Stimulated activated CD8-positive, alpha-beta memory T cell treated with anti-CD3 and anti-CD28 coated beads, Interleukin-2, amount 100 ng/mL, for 1 hour (primary cell): ENCODE data around the gene GRPEL2.

ENCODE experiments used
- DNase-seq, 2 donors: peaks; one replicate each; pipeline ENCODE4 v3.0.0-alpha.2; 2020; ENCODE audit warnings: low read depth in 2 of 2

GRPEL2 gene, protein sequence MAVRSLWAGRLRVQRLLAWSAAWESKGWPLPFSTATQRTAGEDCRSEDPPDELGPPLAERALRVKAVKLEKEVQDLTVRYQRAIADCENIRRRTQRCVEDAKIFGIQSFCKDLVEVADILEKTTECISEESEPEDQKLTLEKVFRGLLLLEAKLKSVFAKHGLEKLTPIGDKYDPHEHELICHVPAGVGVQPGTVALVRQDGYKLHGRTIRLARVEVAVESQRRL

GRCh38 chr5:149345147-149345891 lies at the start of gene GRPEL2:
GRPEL2 (plus strand) TSS chr5:149345499; CDS start chr5:149345540, 41 bp downstream.
- DNase-seq = peak; percentile 69 to 76

DNA sequence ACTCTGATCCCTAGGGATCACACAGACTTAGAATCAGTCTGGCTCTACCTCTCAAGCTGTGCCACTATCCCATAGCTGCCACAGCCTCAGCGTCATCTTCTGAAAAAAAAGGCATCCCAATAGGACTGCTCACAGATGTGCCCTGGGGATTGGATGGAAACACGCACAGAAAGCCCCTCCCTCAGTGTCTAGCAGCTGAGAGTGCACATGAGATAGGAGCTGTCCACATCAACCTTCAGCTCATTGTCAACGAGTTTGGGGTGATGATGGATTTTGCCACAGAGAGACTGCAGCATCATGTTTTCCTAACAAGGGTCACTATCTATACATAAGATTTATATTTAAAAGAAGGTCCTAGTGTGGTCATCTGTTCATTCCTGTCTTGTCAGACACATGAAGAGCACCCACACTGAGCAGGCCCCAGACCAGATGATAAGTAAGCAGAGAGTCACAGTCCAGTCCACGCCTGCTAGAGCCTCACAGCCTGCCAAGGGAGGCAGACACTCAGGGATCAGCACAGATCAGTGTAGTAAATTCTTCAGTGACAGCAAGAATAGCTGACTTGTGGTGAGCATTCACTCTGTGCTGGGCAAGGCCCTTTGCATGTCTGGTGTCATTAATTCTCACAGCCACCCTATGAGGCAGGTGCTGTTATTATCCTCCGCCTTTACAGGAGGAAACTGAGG lies 47.8 kb upstream of the GRPEL2 start:
- no peak for DNase-seq

DNA sequence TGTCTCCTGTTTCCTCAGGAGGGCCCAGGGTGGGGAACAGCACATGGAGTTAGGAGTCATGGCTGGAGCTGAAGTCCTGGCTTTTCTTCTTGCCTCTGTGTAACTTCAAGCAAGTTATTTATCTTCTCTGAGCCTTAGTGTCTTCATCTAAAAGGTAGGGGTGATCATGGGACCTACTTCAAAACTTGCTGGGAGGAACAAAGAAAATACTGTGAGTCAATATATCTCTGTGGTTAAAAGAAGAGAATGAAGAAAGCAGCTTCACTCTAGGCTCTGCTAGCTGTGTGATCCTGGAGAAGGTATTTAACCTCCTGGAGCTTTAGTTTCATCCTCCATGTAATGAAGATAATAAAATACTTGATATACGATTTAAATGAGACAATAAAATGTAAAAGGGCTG lies 47.1 kb upstream of the GRPEL2 start:
- no peak for DNase-seq

DNA sequence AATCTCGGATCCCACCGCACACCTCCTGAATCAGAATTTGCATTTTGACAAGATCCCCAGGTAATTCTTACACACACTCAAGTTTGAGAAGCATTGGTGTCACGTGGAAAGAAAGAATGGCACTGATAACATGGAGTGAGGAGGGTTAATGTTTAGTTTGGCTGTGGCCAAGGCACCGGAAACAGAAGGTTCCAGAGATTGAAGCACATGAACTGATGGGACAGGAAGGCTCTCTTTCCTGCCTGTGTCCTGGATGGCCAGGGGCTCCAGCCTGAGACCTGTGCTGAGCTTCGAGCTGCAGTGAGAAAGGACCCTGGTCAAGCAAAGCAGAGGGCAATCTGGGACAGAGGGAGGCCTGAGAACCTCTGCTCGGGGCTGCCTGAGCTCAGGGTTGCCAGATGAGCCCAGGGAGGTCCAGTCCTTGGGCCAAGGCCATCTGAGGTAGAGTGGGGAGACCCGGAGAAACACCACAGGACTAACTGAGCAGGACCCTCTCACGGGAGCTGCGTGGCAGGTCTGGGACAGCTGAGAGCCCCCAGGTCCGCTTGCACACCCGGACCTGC lies 46.4 kb upstream of the GRPEL2 start:
- no peak for DNase-seq

DNA sequence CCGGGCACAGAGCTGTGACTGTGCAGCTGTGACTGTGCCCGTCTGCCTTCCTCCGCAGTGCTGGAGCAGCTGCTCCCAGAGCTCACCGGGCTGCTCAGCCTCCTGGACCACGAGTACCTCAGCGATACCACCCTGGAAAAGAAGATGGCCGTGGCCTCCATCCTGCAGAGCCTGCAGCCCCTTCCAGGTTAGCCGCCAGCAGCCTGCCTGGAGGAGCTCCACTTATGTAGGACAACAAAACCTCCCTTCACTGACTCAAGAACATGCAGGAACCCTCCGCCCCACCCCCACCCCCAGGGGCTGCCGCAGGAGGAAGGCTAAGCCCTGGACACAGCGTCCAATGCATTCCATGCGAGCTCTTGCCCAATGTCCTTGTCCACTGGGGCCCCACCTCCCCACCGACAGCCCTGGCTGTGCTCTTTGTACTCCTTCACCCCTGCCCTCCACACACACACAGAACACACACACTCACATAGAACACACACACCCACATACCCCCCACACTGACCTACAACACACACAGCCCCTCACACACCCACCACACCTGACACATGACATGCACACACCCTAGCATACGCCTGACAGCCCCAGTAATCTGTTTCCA lies 45.7 kb upstream of the GRPEL2 start:
- DNase-seq = no peak

- DNase-seq = no peak
These were observed 44.9 kb upstream of the GRPEL2 start for GRCh38 chr5:149300441-149300840.

- no peak for DNase-seq
These were observed 44.1 kb upstream of the GRPEL2 start for GRCh38 chr5:149301049-149301743.

- no peak for DNase-seq
These were observed 43.4 kb upstream of the GRPEL2 start for GRCh38 chr5:149301744-149302380.

GRCh38 chr5:149302641-149303040 lies 42.7 kb upstream of the GRPEL2 start:
- DNase-seq = no peak

GRCh38 chr5:149303210-149303609 lies 42.1 kb upstream of the GRPEL2 start:
- no peak for DNase-seq

DNA sequence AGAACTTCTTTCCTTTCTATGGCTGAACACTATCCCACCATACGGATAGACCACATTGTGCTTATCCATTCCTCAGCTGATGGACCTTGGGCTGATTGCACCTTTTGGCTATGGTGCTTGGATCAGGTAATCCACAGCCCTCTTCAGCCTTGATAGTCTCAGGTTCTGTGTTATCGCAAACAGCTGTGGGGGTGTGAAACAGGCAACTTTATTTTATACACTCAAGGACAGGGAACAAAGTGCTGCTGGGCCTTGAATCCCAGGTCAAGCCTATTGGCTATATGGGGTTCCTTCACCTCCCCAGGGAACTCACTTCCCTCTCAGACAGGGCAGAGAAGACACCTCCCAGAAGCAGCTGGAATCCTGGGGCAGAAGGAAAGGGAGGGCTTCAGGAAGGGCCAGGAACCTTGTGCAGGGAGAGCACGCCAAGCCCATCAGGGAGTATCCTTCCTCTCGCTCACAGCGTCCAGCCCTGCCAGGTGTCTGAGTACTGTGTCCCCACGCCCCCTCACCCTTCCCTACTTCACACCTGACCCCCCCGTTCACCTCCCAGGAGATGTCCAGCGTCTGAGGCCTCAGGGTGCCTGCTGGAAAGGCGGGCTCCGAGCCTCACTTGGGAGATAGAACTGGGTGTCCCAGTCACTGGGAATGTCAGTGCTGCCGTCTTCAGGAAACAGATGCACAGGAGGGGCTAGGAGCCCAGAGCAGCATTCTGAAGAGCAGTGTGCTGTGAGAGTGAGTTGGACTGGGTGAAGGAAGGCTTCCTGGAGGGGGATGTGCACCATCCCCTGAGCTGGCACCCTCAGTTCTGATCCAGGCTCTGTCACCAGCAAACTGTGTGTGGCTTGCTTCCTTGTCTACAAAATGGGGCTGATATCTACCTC lies 40.9 kb upstream of the GRPEL2 start:
- no peak for DNase-seq

- no peak for DNase-seq
These were observed 35.9 kb upstream of the GRPEL2 start for GRCh38 chr5:149309354-149309753.

GRCh38 chr5:149310488-149310887 lies 34.8 kb upstream of the GRPEL2 start:
- no peak for DNase-seq

DNA sequence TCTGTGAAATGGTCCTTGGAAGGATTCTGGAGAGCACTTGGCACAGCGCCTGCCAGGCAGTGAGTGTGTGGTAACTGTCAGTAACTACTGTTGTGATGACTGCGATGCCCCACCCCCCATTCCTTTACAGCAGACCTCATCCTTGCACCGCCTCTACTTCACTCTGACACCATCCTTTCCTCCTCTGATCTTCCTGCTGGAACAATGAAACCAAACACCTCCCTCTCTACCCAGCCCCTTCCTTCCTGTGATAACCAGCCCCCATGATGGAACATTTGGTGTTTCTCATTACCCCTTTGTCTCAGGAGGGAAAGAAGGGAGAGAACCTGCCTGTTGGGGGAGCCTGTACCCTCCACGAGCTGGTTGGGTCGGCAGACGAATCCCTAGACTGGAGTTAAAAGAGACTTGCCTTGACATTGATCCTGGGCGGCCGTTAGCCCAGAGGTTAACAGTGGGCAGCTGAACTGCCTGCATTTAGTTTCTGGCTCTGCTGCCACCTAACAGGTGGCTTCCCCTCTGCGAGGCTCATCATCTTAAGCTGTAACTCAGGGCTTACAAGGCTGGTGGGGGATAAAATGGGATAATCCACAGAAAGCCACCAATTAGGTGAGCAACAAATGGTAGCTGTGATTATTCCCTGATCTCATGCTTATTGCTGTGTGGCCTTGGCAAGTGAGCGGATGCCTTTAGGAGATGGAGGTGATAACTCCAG lies 34.2 kb upstream of the GRPEL2 start:
- DNase-seq = no peak

DNA sequence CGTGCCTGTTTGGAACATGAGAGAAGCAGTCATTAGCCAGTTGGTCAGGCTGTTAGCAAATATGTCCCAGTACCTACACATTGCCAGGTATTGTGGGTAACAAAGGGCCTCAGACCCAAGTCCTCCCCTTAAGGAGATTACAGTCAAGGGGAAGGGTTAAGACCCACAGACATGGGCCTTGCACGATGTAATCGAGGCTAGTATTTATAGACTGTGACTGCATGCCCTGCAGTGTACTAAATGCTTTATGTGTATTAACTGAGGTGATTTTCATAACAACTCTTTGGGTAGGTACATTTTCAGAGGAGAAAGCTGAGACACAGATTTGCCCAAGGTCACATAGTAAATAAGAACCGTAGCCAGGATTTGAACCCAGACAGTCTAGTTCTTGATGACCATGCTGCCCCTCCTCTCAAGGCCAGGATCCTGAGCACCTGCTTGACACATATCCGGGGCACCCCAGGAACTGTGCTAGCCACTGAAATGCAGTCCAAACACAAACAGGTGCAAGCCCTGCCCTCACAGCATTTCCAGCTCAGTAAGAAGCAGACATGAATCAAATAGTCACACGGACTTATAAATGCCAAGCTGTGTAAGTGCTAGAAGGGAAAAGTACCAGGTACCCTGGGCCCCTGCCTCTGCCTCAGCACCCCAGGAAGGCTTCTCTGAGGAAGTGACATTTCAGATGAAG lies 32.0 kb upstream of the GRPEL2 start:
- DNase-seq = no peak

DNA sequence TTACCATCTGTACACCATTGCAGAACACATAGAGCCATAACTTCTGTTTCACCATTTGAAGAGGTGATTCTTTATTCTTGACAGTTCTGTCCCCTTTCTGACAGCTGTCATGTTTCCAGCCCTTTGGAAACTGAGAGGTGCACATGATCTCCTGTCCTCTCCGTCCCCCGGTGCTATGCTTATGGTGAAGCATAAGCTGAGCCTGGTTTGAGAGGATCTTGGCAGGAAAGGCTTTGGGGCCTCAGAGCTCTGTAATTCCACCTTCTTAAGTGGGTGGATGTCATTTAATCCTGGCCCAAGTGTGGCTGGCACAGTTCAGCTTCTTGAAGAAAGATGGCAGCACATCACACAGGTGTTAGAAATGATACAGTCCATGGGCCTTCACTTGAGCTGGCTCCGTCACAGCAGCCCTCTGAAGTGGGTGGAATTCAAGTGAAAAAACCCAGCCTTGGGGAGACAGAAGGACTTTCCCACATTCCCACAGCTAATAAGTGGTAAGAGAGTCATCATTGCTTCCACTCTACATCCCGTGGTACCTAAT lies 30.7 kb upstream of the GRPEL2 start:
- no peak for DNase-seq

DNA sequence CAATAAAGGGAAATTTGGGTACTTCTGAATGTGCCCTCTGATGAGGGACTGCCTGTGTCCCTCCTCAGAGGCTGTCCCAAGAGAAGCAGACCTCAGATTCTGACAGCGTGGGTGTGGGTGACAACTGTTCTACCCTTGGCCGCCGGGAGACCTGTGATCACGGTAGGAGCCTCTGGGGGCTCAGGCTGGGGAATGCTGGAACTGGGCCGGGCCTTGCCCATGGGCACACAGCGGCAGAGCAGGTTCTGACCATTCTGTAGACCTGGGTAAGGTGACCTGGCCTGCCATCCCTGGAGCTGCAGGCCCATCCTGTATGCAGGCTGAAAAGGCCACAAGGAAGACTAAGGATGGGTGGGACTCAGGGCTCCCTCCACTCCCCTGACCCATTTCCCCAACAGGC lies 29.5 kb upstream of the GRPEL2 start:
- no peak for DNase-seq

- DNase-seq = no peak
These were observed 27.8 kb upstream of the GRPEL2 start for GRCh38 chr5:149317281-149318048.
